ENCODE data around the gene PIK3R2.

GRCh38 chr19:18135712-18136584 lies 17.0 kb upstream of the PIK3R2 start:
- TF ChIP-seq CTCF (IDR thresholded peaks at IDR 0.05): no peak
- TF ChIP-seq POLR2A (IDR thresholded peaks at IDR 0.05): no peak
